Stimulated activated memory B cell treated with anti-CD40 and anti-IgM and Interleukin-4, amounts not matched to agents 10 μg/mL and 1 μg/mL and 100 μg/mL, for 72 hours (primary cell): ENCODE data around the gene KCP.

ENCODE experiments used
- ATAC-seq: fragments of 150-1000 bp; cut with Tn5 transposase; 2 replicates; pipeline ENCODE4 v1.10.0; 2021
- H3K27ac Mint-ChIP-seq: one replicate; pipeline ENCODE4 v1.8.0; 2022; ENCODE audit warnings: mild to moderate bottlenecking, mixed read lengths
- H3K27me3 Mint-ChIP-seq: one replicate; pipeline ENCODE4 v1.8.0; 2022; ENCODE audit warnings: mixed read lengths
- H3K36me3 Mint-ChIP-seq: one replicate; pipeline ENCODE4 v1.8.0; 2022; ENCODE audit warnings: mixed read lengths
- H3K4me1 Mint-ChIP-seq: one replicate; pipeline ENCODE4 v1.8.0; 2022; ENCODE audit warnings: mixed read lengths
- H3K4me3 Mint-ChIP-seq: one replicate; pipeline ENCODE4 v1.8.0; 2022; ENCODE audit warnings: mild to moderate bottlenecking, moderate library complexity, mixed read lengths
- H3K9me3 Mint-ChIP-seq: one replicate; pipeline ENCODE4 v1.8.0; 2022; ENCODE audit warnings: mixed read lengths

KCP gene

DNA sequence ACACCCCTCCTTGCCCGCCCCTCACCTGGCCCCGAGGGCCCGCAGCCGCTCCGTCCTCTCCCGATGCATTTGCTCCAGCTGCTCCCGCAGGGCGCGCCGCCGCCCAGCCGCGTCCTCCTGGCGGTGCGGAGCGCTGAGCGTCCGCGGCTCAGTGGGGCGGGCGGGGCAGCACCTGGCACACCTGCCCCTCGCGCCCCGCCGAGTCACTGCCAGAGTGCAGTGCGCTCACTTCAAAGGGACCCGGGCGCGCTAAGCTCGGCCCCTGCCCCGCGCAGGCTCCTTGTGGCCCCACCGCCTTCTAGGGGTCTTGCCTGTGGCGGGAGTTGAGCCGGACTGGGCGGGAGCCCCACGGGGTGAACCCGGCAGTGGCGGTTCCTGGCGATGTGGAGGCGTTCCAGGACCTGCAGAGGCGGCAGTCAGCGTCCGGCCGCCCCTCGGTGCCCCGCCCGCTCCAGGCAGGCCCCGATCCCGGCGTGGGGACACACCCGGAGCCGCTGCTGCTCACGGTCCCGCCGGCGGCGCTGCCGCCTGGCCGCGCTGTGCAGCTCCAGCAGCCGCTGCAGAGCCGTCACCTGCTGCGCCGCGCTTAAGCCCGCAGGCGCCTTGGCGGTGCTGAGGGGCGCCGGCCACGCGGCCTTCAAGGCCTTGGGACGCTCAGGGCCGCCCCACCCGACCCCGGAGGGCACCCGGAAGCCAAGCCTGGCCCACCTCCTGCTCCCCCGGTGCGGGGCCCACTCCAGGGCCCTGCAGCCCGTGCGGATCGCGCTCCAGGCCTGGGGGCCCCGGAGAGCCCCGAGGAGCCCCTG is 41.2 kb downstream of the KCP start:
- Mint-ChIP-seq H3K4me1 (peaks cover 37% of the 10 kb centered on the region), H3K27me3 (peaks cover 17% of the 10 kb centered on the region), H3K9me3 (no peaks in the 10 kb centered on the region), H3K36me3 (peaks cover 28% of the 10 kb centered on the region), H3K27ac (no peak overlapping the region), H3K4me3 (peak overlapping the region; percentile 70)
- ATAC-seq, result peak; percentile 83

DNA sequence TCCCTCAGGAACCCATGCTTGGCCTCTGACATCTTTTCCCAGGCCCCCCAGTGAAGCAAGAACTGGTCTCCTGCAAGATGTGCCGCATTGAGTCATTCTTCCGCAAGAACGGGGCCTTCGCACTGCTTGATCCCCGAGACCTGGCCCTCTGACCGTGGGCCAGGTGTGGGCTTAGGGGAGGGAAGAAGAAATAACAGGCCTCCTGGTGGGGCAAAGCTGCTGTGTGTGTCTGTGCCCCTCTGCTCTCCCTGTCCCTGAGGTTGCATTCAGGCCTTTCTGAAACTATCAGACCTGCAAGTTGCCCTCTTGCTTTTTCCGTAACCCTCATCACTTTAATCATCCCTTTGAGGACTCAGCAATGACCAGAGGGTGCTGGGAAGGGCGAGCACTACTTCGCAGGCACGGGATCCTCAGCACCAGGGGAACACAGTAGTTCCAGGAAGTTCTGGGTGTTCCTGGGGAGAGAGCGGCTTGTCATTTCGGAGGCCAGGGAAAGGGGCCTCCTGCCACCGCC is 41.8 kb downstream of the KCP start:
- H3K27me3 Mint-ChIP-seq, result peaks cover 17% of the 10 kb centered on the region
- ATAC-seq, result no peak
- peaks cover 41% of the 10 kb centered on the region for H3K4me1 Mint-ChIP-seq
- H3K9me3 Mint-ChIP-seq, result no peaks in the 10 kb centered on the region
- peaks cover 28% of the 10 kb centered on the region for H3K36me3 Mint-ChIP-seq
- no peak overlapping the region for H3K27ac Mint-ChIP-seq
- H3K4me3 Mint-ChIP-seq, result peak overlapping the region; percentile 70

DNA sequence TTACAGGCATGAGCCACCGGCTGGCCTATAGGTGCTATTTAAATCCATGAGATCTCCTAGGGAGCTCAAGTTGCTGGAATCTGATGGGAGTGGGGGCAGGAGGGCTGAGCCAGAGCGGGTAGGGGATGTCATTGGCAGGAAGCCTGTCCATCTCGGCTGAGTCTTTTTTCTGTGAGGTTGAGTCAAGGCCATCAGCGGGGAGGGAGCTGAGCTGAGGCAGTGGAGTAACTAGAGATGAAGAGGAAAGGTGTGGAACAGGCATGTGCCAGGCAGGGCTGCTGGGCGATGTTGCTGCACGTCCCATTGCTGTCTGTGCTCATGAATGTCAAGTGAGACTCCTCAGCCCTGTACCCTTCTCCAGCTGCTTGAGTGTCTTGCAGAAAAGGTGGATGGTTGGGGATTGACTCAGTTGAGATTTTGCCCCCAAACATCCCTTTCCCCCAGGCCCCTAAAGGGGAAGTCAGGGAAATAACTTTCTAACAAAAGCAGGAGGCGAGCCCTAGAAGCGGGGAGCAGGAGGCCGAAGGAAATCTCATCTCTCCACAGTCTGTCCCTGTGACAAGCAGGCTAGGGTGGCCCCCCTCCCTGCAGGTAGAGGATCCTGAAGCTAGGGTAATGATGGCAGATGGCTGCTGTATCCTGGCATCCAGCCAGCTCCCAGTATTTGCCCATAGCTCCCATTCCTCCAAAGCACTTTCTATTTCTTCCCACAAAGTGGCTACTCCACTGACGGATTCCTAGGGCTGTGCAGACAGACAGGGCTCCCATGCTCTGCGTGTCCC is 42.5 kb downstream of the KCP start:
- Mint-ChIP-seq H3K9me3 (no peaks in the 10 kb centered on the region), H3K36me3 (peaks cover 28% of the 10 kb centered on the region), H3K4me1 (peaks cover 43% of the 10 kb centered on the region), H3K4me3 (no peak overlapping the region), H3K27me3 (peaks cover 17% of the 10 kb centered on the region), H3K27ac (no peak overlapping the region)
- no peak for ATAC-seq

DNA sequence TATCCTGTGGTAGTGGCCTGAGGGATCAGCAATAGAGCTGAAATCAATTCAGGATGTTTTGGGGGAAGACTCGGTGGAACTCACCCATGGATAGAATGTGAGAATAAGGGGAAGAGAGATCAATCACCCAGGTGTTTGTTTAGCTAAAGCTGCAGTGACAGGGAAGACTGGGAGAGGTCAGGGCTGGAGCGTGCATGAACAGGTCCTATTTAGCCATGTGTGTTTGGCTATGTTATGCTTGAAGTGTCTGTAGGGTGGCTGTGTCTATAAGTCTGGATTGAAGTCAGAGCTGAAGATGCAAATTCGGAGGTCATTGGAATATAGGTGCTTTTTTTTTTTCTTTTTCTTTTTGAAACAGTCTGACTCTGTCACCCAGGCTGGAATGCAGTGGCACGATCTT is 43.3 kb downstream of the KCP start:
- Mint-ChIP-seq H3K27ac (no peak overlapping the region), H3K9me3 (no peaks in the 10 kb centered on the region), H3K4me3 (no peak overlapping the region), H3K36me3 (peaks cover 28% of the 10 kb centered on the region), H3K4me1 (peaks cover 46% of the 10 kb centered on the region), H3K27me3 (peaks cover 17% of the 10 kb centered on the region)
- no peak for ATAC-seq

DNA sequence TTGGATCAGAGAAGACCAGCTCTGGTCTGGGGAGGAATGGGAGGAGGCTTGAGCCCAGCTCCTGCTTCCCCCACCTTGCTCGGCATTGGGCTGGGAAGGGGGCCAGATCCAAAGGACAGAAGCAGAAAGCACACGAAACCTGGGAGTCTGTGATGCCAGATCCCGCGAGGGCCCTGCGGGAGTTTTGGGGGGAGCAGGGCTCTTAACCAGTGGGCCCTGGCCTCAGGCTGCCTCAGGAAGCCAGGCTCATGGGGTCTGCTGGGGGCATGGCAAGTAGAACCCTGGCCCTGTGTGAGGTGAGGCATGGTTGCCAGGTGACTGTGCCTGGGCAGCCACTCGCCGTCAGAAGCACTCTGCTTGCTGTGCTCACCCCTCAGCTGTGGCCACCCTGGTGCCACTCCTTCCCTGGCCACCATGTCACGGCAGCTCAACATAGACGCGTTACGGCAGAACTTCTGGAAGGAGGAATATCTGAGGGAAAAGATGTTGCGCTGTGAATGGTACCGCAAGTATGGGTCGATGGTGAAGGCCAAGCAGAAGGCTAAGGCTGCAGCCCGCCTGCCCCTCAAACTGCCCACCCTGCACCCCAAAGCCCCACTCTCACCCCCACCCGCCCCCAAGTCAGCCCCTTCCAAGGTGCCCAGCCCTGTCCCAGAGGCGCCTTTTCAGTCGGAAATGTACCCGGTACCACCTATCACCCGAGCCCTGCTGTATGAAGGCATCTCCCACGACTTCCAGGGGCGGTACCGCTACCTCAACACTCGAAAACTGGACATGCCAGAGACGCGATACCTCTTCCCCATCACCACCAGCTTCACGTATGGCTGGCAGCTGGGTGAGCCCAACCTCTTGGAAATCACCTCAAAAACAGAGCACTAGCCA is 44.3 kb downstream of the KCP start:
- peaks cover 15% of the 10 kb centered on the region for H3K27me3 Mint-ChIP-seq
- H3K4me3 Mint-ChIP-seq, result no peak overlapping the region
- H3K9me3 Mint-ChIP-seq, result no peaks in the 10 kb centered on the region
- ATAC-seq, result no peak
- H3K27ac Mint-ChIP-seq, result no peak overlapping the region
- peaks cover 28% of the 10 kb centered on the region for H3K36me3 Mint-ChIP-seq
- peaks cover 48% of the 10 kb centered on the region for H3K4me1 Mint-ChIP-seq

DNA sequence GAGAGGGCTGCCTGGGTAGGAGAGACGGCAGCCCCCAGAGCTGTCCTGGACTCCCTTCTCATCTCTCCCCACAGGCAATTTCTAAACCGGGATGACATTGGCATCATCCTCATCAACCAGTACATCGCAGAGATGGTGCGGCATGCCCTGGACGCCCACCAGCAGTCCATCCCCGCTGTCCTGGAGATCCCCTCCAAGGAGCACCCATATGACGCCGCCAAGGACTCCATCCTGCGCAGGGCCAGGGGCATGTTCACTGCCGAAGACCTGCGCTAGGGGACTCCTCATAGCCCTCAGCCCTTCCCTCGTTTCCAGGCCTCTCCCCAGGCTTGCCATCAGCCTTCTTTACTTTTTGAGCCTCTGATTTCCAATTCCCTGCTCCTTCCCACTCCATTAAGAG is 45.2 kb downstream of the KCP start:
- Mint-ChIP-seq H3K27ac (no peak overlapping the region), H3K9me3 (no peaks in the 10 kb centered on the region), H3K4me3 (no peak overlapping the region), H3K36me3 (peaks cover 28% of the 10 kb centered on the region), H3K4me1 (peaks cover 39% of the 10 kb centered on the region), H3K27me3 (peaks cover 5% of the 10 kb centered on the region)
- no peak for ATAC-seq

DNA sequence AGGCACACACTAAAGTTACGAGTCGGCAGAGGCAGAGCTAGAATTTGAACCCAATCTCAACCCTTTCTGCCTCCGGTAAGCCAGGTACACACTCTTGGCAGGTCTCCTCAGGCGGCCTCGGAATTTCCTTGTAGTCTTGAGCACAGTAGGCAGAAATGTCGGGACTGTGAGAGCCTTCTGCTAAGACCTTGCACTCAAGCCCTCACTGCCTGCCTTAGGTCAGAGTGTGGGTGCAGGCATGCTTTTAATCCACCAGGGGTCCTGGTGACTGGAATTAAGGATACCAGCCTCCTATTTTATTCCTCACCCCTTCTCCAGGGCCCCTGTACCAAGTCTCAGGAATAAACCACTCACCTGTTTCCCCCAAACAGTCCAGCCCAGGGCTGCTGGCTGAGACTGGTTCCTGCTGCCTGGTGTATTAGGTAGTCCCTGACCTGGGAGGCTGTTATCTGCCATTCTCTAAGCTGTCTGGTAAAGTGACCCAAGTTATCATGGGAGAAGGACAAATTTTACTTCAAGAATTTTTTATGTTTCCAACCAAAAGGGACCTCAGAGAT is 47.0 kb downstream of the KCP start:
- H3K27me3 Mint-ChIP-seq, result no peaks in the 10 kb centered on the region
- H3K4me3 Mint-ChIP-seq, result peak overlapping the region; percentile 93
- H3K9me3 Mint-ChIP-seq, result no peaks in the 10 kb centered on the region
- H3K4me1 Mint-ChIP-seq, result peaks cover 38% of the 10 kb centered on the region
- peaks cover 28% of the 10 kb centered on the region for H3K36me3 Mint-ChIP-seq
- peak overlapping the region; percentile 87 for H3K27ac Mint-ChIP-seq
- peak; percentile 49 for ATAC-seq

DNA sequence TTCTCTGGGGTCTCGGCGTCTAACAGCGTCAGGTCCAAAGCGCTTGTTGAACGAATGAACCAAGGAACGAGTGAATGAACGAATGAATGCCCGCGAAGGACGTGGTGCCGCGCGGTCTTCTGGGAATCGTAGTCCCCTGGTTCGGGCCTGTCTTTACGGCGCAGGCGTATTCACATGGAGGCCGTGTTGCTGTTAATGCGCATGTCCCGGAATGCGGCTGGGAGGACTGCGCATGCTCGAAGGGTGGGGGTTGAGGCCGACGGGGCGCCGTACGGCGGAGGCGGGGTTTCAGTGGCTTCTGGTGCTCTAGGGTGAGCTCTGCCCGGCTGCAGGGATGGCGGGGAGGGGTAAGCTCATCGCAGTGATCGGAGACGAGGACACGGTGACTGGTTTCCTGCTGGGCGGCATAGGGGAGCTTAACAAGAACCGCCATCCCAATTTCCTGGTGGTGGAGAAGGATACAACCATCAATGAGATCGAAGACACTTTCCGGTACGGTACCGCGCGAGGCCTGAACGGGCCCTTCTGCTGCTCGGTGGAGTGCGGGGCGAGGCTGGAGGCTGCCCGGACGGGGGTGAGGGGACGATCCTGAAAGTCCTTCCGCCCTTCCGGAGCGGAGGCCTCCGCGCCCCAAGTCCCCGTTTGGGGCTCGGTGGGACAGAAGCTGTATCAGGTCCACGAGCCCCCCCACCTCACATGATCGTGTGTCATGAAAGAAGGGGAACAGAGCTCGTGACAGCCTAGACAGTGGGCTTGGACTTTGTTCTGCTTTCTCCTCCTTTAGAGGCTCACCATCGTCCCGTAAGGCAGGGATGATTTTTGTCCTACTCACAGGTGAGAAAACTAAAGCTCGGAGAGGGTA is 47.7 kb downstream of the KCP start, which contains the start of gene ATP6V1F:
TSS of gene ATP6V1F (plus strand) at position 286 of the 862 bp plus-strand sequence. CDS start at position 335, 49 bp downstream.
- peak within 1 kb of the TSS; percentile 87 for H3K27ac Mint-ChIP-seq
- H3K9me3 Mint-ChIP-seq, result no peaks in the 10 kb centered on the region
- peaks cover 34% of the 10 kb centered on the region for H3K4me1 Mint-ChIP-seq
- ATAC-seq, result peak; percentile 94
- no peaks in the 10 kb centered on the region for H3K27me3 Mint-ChIP-seq
- H3K36me3 Mint-ChIP-seq, result peaks cover 26% of the 10 kb centered on the region
- peak within 1 kb of the TSS; percentile 93 for H3K4me3 Mint-ChIP-seq

DNA sequence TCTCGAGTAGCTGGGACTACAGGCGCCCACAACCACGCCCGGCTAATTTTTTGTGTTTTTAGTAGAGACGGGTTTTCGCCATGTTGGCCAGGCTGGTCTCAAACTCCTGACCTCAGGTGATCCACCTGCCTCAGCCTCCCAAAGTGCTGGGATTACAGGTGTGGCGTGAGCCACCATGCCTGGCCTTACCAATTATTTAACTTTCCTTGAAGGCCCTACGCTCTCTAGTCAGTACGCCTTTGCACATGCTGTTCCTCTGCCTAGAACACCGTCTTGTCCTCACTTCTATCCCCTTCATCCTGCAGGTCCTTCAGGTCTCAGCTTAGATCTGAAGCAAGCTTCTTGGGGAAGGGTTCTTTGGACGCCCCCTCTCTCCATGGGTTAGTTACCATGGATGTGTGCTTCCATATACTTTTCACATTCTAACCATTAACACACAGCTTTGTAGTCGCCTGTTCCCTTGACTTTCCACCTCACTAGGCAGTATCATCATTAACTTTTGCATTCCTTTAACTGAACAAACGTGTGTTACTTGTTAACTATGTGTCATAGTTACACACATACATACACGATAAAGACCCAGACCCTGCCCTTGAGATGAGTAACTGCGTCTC is 48.4 kb downstream of the KCP start:
- Mint-ChIP-seq H3K27ac (peak overlapping the region; percentile 87), H3K9me3 (no peaks in the 10 kb centered on the region), H3K27me3 (no peaks in the 10 kb centered on the region), H3K4me3 (peak overlapping the region; percentile 93), H3K36me3 (peaks cover 20% of the 10 kb centered on the region), H3K4me1 (peaks cover 32% of the 10 kb centered on the region)
- no peak for ATAC-seq

DNA sequence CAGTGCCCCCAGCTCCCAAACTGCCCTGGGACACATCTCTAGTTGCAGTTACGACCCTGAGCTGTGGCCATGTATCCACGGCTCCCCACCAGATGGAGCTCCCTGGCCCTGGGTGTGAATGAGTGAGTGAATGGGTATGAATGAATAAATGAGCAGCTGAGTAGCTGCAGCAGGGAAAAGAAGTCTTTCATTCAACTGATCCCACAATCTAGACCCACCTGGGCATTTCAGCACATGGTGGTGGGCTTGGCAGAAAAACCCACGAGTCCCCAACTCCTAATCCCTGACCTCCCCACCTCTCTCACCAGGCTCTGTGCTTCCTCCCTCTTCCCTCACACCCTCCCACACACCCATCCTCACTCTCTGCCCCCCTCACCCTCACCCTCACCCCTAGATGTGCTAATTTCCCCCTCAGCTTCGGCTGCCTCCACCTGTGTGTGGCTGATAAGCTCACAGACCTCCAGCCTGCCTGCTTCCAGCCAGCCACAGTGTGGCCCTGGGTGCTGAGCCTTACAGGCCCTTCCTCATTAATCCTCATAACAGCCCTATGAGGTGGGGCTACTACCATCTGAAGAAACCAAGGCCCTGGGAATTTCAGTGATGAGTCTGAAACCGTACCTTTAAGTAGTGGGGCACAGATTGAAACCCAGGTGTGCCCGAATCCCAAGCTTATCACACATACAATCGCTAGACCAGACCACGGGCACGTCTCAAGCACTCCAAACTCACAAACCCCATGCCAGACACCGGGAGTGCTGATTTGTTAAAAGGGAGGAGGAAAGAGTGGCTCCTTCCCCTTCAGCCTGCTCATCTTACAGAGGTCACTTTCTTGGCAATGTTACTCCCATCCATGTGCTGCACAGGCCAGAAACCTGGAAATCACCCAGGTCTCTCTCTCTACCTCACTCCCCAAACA is 50.1 kb downstream of the KCP start:
- H3K4me3 Mint-ChIP-seq, result no peak overlapping the region
- no peak for ATAC-seq
- H3K27me3 Mint-ChIP-seq, result peaks cover 8% of the 10 kb centered on the region
- no peak overlapping the region for H3K27ac Mint-ChIP-seq
- peaks cover 6% of the 10 kb centered on the region for H3K36me3 Mint-ChIP-seq
- H3K4me1 Mint-ChIP-seq, result peaks cover 30% of the 10 kb centered on the region
- H3K9me3 Mint-ChIP-seq, result no peaks in the 10 kb centered on the region

DNA sequence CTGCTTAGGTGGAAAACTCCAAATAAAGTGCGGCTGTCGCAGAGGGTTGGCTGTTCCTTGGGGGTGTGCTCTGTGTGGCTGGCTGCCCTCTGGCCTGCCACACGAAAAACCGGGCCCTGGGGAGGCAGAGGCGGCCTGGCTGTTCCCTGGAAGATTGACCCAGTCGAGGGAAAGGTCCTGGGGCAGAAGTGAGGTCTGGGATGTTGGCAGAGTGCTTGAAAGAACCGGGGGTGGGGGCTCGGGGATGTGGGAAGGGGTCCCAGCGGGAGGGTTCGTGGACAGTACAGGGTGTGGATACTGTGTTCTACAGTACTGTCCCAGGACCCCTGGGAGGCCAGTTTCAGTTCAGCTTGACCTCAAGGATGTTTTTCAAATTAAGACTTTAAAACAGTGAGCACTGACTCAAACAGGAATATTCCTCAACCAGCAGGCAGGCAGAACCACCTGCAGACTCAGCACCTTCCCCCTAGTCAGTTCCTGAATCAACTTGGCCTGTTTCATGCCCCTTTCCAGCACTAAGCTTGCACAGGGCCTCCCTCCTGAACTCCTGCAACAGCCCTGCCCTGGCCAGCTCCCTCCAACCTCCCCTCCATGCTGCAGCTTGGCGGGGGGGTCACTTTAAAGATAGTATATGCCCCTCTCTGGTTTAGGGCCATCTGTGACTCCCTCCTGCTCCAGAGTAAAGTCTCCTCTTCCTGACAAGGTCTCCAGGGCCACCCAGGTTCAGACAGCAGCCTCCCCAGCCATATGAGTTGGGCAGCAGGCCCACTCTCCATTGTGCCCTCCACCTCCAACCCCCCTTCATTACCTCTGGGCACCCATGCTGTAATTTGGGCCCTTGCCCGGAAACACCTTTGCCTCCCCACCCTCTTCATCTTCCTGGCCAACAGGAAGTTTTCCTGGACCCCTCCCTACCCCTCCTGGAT is 51.0 kb downstream of the KCP start:
- Mint-ChIP-seq H3K27ac (no peak overlapping the region), H3K9me3 (no peaks in the 10 kb centered on the region), H3K36me3 (no peaks in the 10 kb centered on the region), H3K4me1 (peaks cover 24% of the 10 kb centered on the region), H3K27me3 (peaks cover 8% of the 10 kb centered on the region), H3K4me3 (no peak overlapping the region)
- no peak for ATAC-seq
